Sigmoid colon (tissue), 4 donors: ENCODE results near the gene GORASP1.

Source experiments
- CTCF ChIP-seq, 4 experiments: fragments of 450-650 bp in 3 of 4; fragments of 200-600 bp in 1 of 4; IDR thresholded peaks; one replicate each; pipeline ENCODE4 v1.5.1; 2016 to 2019; ENCODE audit warnings: antibody characterized with exemption in 4 of 4, mild to moderate bottlenecking in 3 of 4, moderate library complexity in 2 of 4
- EP300 ChIP-seq, 4 donors: sonication (generic); formaldehyde crosslinking; IDR thresholded peaks; one replicate each; pipeline ENCODE4 v1.6.1; 2017; ENCODE audit warnings: antibody characterized with exemption in 4 of 4
- POLR2A ChIP-seq, 2 donors: fragments of 450-650 bp; IDR thresholded peaks; one replicate each; pipeline ENCODE4 v1.6.1; 2016; ENCODE audit warnings: antibody characterized with exemption in 2 of 2, mild to moderate bottlenecking in 2 of 2, moderate library complexity in 2 of 2

- TF ChIP-seq CTCF (IDR thresholded peaks at IDR 0.05), result no peak
- no peak for TF ChIP-seq POLR2A (IDR thresholded peaks at IDR 0.05)
- TF ChIP-seq EP300 (IDR thresholded peaks at IDR 0.05), result no peak
Measured at GRCh38 chr3:39149498-39150147, 42.2 kb upstream of the GORASP1 start.
